HG02981 (cell line): ENCODE data around the gene ASXL1.
"Not testable (repeated sequence)": the region's sequence is repeated elsewhere in the genome, so short reads cannot be mapped to it uniquely, and the experiment has no call there.

ENCODE experiments used
- ATAC-seq: cut with Tn5 transposase; IDR thresholded peaks from one replicate; pipeline ENCODE4 v1.9.1; 2021; ENCODE audit warnings: mild to moderate bottlenecking, moderate library complexity; ENCODE audit not compliant: unreplicated experiment

ASXL1 gene

GRCh38 chr20:32359633-32360332, 1.7 kb downstream of the ASXL1 start:
- no peak for ATAC-seq

- ATAC-seq, result no peak
Measured at GRCh38 chr20:32360333-32360634, 2.2 kb downstream of the ASXL1 start.

- ATAC-seq, result no peak
Measured at GRCh38 chr20:32362901-32363364, 4.8 kb downstream of the ASXL1 start.

- no peak for ATAC-seq
Measured at GRCh38 chr20:32363492-32363891, 5.4 kb downstream of the ASXL1 start.

- ATAC-seq, result no peak
Measured at GRCh38 chr20:32364554-32365208, 6.5 kb downstream of the ASXL1 start.

- no peak for ATAC-seq
Measured at GRCh38 chr20:32365564-32365963, 7.4 kb downstream of the ASXL1 start.

GRCh38 chr20:32366380-32366779, 8.2 kb downstream of the ASXL1 start:
- ATAC-seq, result no peak

- no peak for ATAC-seq
Measured at GRCh38 chr20:32368323-32368722, 10.2 kb downstream of the ASXL1 start.

GRCh38 chr20:32368925-32369324, 10.8 kb downstream of the ASXL1 start:
- no peak for ATAC-seq

GRCh38 chr20:32370897-32371296, 12.8 kb downstream of the ASXL1 start:
- no peak for ATAC-seq

GRCh38 chr20:32378461-32378860, 20.3 kb downstream of the ASXL1 start:
- ATAC-seq, result no peak

- not testable (repeated sequence) for ATAC-seq
Measured at GRCh38 chr20:32380037-32380436, 21.9 kb downstream of the ASXL1 start.

GRCh38 chr20:32380745-32381144, 22.6 kb downstream of the ASXL1 start:
- ATAC-seq, result no peak

- ATAC-seq, result no peak
Measured at GRCh38 chr20:32382102-32382950, 24.2 kb downstream of the ASXL1 start.

GRCh38 chr20:32383441-32383840, 25.3 kb downstream of the ASXL1 start:
- not testable (repeated sequence) for ATAC-seq

- ATAC-seq, result no peak
Measured at GRCh38 chr20:32385541-32385940, 27.4 kb downstream of the ASXL1 start.

- no peak for ATAC-seq
Measured at GRCh38 chr20:32386091-32386490, 28.0 kb downstream of the ASXL1 start.

- no peak for ATAC-seq
Measured at GRCh38 chr20:32387252-32387651, 29.1 kb downstream of the ASXL1 start.

- ATAC-seq, result no peak
Measured at GRCh38 chr20:32391003-32391402, 32.9 kb downstream of the ASXL1 start.

- no peak for ATAC-seq
Measured at GRCh38 chr20:32395066-32395465, 36.9 kb downstream of the ASXL1 start.

- ATAC-seq, result no peak
Measured at GRCh38 chr20:32396646-32397160, 38.6 kb downstream of the ASXL1 start.
